Measurements from ENCODE around the gene TPTE.
"Not testable (repeated sequence)": the region's sequence is repeated elsewhere in the genome, so short reads cannot be mapped to it uniquely, and the experiment has no call there.

Gene TPTE

DNA sequence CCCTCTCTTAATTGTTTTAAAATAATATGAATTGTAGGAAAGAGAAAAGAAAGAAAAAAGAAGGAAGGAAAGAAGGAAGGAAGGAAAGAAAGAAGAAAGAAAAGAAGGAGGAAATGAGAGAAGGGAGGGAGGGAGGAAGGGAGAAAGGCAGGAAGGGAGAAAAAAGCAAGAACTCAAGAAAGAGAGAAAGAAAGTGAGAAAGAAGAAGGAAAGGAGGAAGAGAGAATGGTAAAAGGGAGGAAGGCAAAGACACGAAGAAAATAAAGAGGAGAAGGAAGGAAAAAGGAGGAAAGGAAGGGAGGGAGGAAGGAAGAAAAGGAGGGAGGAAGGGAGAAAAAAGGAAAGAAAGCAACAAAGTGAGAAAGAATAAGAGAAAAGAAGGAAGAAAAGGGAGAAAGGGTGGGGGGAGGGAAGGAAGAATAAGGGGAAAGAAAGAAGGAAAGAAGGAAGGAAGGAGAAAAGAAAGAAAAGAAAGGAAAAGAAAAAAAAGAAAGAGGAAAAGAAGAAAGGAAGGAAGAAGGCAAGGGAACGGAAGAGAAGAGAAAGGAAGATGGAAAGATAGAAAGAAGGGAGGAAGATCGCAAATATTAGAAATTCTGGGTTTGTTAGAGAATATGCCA lies 95.9 kb downstream of the TPTE start:
- DNase-seq, result not testable (repeated sequence)

- no peak for DNase-seq
Observed at GRCh38 chr21:10627316-10627863, 106.0 kb downstream of the TPTE start.

DNA sequence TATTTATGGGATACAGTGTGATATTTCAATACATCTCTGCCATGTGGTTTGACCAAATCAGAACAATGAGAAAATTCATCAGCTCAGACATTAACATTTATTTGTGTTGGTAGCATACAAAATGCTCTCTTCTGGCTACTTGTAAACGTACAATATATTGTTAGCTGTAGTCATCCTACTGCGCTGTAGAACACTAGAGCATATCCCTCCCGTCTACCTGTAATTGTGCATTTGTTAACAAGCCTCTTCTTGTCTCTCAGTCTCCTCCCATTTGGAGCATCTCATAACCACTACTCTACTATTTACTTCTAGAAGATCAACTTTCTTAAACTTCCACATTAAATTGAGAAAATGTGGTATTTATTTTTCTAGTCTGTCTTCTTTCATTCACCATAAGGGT lies 107.9 kb downstream of the TPTE start:
- DNase-seq, result not testable (repeated sequence)

- DNase-seq, result not testable (repeated sequence)
Observed at GRCh38 chr21:10630829-10631228, 109.4 kb downstream of the TPTE start.

DNA sequence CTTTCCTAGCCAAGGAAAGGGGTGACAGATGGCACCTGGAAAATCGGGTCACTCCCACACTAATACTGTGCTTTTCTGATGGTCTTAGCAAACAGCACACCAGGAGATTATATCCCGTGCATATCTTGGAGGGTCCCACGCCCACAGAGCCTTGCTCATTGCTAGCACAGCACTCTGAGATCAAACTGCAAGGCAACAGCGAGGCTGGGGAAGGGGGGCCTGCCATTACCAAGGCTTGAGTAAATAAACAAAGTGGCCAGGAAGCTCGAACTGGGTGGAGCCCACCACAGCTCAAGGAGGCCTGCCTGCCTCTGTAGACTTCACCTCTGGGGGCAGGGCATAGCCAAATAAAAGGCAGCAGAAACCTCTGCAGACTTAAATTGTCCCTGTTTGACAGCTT lies 109.9 kb downstream of the TPTE start:
- DNase-seq, result not testable (repeated sequence)

DNA sequence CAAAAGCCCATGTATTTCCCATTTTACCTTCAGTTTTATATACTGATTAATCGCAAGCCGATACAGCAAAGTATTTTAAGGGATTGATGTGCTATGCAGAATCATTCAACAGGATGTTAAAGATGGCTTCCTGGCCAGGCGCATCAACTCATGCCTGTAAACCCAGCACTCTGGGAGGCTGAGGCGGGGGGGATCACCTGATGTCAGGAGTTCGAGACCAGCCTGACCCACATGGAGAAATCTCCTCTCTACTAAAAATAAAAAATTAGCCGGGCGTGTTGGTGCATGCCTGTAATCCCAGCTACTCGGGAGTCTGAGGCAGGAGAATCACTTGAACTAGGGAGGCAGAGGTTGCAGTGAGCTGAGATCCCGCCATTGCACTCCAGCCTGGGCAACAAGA lies 116.8 kb downstream of the TPTE start:
- not testable (repeated sequence) for DNase-seq

- no peak for DNase-seq
Observed at GRCh38 chr21:10639123-10639522, 117.7 kb downstream of the TPTE start.

GRCh38 chr21:10639746-10640145 lies 118.4 kb downstream of the TPTE start:
- DNase-seq, result not testable (repeated sequence)

DNA sequence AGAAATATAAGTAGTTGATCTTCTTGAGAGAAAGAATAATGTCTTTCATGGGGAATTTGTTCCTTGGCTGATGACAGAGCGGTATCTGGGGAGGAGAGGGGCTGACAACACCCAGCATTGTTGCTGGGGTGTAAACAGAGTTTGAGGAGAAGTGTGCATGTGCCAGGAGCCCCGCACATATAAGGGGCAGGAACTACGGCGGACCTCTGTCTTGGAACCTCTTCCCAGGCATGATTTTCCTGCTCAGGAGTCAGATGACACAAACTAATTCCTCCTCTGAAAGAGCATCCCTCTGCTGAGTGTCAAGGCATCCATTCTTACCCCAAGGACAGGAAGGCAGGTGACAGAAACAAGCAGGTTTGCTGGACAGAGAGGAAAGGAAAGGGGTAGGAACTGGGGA lies 119.1 kb downstream of the TPTE start:
- no peak for DNase-seq

DNA sequence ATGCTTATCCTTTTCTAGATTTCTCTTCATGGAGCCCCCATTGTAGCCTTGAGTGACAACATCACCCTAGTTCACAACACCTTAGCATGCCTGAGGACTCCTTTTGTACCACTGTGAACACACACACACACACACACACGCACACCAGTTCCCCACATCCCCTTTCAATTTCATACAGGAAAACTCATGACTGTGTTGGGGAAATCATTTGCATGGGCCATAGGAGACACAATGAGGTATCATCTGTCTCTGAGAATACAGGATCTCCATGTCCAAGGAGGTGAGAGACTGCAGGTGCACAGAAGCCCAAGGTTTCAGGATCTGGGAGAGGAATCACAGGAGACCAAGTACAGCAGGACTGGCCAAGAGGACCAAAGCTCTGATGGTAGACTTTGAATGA lies 119.7 kb downstream of the TPTE start:
- no peak for DNase-seq

DNA sequence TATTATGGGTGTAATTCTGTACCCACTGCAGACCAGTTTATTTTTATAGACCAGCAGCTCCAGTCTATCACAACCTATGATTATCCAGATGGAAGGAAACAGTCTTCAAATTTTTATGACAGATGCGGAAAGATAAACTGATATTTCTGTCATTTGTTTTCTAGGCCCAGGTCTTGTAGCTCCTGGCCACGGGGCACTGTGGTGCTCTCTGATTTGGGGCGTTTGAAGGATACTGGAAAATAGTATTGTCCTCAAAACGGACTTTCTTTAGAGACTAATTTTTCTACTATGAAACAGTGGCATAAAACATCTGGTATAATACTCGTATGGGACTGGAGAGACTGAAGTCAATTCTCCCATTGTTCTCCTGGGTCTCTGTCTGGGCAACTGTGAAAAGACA lies 124.3 kb downstream of the TPTE start:
- DNase-seq, result not testable (repeated sequence)

- DNase-seq, result not testable (repeated sequence)
Observed at GRCh38 chr21:10649350-10650149, 128.2 kb downstream of the TPTE start.

DNA sequence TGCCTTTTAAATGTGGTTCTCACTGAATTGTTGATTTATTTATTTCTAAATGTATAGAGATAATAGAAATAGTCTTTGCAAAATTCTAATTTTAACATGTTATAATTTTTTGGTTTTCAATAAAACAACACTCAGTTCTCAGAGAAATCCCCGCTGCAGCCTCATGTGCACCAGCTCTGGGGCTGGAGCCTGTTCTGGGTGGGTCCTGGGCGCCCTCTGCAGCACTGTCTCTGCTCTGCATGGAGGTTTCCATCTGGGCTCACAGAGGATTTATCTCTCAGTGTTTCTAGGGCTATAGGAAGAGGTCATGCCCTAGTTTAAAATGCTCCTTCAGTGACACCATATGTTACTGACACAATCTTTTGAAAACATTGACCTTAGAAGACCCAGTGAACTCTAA lies 128.9 kb downstream of the TPTE start:
- DNase-seq, result not testable (repeated sequence)

Measured in activated CD4-positive, alpha-beta T cell treated with anti-CD3 and anti-CD28 coated beads for 1 hour (primary cell).